ENCODE data around the gene CERT1.

Gene CERT1

DNA sequence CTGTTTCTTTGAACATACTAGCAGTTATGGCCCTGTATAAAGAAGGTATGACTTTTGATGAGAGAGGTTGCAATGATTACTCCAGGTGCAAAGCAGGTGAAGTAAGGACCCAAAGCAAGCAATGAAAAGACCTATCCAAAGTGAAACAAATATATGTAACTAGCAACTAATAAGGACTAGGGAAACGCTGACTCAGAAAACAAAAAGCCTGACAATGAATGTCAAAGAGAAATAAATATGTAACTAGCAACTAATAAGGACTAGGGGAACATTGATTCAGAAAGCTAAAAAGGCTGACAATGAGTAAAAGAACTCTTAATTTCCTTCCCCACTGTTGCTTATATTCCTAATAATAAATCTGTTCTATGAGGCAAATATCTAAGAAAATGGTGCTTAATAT, 131.3 kb downstream of the CERT1 start:
- H3K27ac ChIP-seq = no peak overlapping the region
- TF ChIP-seq, protein P1, sequence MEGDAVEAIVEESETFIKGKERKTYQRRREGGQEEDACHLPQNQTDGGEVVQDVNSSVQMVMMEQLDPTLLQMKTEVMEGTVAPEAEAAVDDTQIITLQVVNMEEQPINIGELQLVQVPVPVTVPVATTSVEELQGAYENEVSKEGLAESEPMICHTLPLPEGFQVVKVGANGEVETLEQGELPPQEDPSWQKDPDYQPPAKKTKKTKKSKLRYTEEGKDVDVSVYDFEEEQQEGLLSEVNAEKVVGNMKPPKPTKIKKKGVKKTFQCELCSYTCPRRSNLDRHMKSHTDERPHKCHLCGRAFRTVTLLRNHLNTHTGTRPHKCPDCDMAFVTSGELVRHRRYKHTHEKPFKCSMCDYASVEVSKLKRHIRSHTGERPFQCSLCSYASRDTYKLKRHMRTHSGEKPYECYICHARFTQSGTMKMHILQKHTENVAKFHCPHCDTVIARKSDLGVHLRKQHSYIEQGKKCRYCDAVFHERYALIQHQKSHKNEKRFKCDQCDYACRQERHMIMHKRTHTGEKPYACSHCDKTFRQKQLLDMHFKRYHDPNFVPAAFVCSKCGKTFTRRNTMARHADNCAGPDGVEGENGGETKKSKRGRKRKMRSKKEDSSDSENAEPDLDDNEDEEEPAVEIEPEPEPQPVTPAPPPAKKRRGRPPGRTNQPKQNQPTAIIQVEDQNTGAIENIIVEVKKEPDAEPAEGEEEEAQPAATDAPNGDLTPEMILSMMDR (conservative IDR thresholded peaks at IDR 0.05) = no peak

DNA sequence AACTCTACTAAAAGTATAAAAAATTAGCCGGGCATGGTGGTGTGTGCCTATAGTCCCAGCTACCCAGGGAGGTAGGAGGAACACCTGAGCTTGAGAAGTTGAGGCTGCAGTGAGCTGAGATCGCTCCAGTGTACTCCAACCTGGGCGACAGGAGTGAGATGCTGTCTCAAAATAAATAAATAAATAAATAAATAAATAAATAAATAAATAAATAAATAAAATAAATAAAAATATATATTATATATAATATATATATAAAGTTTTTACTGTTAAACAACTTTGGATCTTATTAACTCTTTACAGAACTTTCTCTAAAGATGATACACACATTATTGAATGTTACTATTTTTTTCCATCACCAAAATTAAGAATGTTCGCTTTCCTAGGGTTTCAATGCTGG, 136.0 kb downstream of the CERT1 start:
- TF ChIP-seq, protein P1 (conservative IDR thresholded peaks at IDR 0.05) = no peak
- no peak overlapping the region for H3K27ac ChIP-seq

DNA sequence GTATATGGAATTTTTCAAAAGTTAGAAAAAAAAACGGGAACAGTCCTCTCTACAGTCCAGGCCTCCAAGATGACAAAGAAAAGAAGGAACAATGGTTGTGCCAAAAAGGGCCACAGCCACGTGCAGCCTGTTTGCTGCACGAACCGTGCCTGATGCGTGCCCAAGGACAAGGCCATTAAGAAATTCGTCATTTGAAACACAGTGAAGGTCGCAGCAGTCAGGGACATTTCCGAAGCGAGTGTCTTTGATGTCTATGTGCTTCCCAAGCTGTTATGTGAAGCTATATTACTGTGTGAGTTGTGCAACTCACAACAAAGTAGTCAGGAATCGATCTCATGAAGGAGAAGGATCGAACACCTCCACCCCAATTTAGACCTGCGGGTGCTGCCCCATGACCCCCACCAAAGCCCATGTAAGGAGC, 137.0 kb downstream of the CERT1 start:
- H3K27ac ChIP-seq = no peak overlapping the region
- TF ChIP-seq, protein P1 (conservative IDR thresholded peaks at IDR 0.05) = no peak

DNA sequence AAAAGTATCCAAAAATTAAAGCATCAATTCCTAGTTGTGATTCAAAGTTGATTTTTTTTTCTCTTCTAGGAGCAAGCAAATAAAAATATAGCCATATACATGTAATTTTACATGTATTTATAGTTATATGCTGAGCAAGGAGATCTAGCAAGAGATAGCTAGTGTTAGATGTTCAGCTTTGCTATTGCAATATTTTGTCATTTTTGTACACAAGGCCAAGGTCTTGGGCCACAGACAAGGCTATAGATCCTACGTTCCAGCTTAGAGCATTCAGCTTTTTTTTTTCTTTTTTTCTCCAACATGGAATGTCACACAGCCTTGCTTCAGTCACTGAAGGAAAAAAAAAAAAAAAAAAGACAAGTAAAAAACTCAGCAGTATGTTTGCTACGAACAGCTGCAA, 137.6 kb downstream of the CERT1 start:
- TF ChIP-seq, protein P1 (conservative IDR thresholded peaks at IDR 0.05) = no peak
- no peak overlapping the region for H3K27ac ChIP-seq

DNA sequence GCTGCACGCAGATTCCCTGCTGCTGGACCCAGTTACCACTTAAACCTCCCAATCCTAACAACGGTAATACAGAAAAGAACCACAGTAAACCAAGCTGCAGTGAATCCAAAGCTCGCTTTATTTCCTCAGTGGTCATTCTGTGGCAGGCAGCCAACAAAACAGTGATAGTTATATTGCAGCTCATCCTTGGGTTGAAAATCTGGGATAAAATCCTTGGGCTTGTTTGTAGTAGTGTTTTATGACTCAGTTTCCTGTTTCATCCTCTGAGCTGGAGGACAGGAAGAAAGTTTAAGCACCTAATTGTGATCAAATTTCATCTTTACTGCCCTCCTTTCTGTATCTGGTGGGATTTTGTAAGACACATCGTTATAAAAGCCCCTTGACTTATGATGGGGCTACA, 143.0 kb downstream of the CERT1 start:
- TF ChIP-seq, protein P1 (conservative IDR thresholded peaks at IDR 0.05) = no peak

DNA sequence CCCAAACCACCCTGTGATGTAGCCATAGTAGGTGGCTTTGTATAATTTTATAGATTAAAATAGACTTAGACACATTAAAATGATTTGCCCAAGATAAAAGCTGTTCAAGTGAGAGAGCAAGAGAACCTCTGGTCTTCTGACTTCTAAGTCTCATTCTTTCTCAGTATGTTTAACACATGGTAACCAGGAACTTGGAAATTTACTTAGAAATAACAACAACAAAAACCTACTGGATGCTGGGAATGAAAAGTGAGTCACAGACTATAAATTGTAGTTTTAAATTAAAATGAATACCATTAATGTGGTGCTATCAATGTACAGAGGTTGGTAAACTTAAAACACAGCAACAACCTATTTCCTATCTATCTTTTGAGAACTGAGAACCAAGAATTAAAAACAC, 144.0 kb downstream of the CERT1 start:
- TF ChIP-seq, protein P1 (conservative IDR thresholded peaks at IDR 0.05) = no peak

More for the DNA sequence above, 143.0 kb downstream of the CERT1 start:
- H3K27ac ChIP-seq = no peak overlapping the region

DNA sequence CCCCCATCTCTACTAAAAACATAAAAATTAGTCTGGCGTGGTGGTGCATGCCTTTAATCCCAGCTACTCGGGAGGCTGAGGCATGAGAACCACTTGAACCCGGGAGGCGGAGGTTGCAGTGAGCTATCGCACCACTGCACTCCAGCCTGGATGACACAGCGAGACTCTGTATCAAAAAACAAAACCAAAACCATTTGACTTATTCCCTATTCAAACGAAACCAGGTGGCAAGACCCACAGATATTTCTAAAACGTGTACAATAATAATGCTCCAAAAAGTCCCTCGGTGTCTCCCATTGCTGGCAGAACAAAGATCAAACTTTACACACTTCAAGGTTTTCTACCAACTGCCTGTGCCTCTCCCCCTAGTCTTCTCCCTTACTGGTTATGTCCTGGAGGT, 144.6 kb downstream of the CERT1 start:
- no peak overlapping the region for H3K27ac ChIP-seq
- TF ChIP-seq, protein P1 (conservative IDR thresholded peaks at IDR 0.05) = no peak

More for the DNA sequence above, 144.0 kb downstream of the CERT1 start:
- no peak overlapping the region for H3K27ac ChIP-seq

DNA sequence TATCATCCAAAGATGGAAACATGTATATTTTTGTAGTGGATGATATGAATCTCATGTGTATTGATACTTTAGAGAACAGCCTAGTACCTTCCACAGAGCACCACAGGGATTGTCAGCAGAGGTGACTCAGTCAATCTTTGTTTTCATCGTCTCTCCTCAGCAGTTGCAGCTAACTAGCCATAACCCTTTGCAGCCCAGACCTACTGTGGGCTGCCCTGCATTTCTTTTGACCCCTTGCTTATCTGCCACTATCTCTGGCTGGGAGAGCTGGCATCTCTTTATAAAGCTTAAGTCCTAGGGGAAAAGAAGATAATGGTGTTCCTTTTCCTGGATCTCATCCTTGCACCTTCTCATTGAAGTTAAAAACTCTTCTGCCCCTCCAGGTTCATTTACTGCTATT, 145.7 kb downstream of the CERT1 start:
- H3K27ac ChIP-seq = no peak overlapping the region
- TF ChIP-seq, protein P1 (conservative IDR thresholded peaks at IDR 0.05) = no peak

Measured in VCaP (cell line).